NCI-H345 treated with DMSO at 0.1 percent for 48 hours (cell line): ENCODE data around the gene YBX1.
"Not testable (repeated sequence)": the region's sequence is repeated elsewhere in the genome, so short reads cannot be mapped to it uniquely, and the experiment has no call there.

Source experiments
- DNase-seq: peaks from one replicate; lab custom pipeline; 2025; ENCODE audit not compliant: unreplicated experiment; lab: John Stamatoyannopoulos, UW

The YBX1 gene

DNA sequence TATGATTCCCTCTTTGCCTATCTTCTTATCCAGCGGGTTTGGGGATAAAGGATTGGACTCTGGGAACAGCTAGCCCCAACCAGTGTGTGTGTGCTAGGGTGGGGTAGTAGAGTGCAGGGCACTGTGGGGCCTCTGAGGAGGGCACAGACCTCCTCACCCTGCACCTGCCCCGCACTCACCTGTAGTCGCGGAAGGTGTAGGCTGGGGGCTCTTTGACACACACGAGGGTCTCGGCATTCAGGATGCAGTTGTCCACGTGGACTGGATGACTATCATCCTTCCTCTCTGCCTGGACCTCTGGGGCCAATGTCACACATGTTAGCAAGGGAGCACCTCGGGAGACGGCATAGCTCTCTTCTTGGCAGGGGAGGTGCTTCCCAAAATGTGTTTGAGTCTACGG lies 65.8 kb downstream of the YBX1 start:
- no peak for DNase-seq

DNA sequence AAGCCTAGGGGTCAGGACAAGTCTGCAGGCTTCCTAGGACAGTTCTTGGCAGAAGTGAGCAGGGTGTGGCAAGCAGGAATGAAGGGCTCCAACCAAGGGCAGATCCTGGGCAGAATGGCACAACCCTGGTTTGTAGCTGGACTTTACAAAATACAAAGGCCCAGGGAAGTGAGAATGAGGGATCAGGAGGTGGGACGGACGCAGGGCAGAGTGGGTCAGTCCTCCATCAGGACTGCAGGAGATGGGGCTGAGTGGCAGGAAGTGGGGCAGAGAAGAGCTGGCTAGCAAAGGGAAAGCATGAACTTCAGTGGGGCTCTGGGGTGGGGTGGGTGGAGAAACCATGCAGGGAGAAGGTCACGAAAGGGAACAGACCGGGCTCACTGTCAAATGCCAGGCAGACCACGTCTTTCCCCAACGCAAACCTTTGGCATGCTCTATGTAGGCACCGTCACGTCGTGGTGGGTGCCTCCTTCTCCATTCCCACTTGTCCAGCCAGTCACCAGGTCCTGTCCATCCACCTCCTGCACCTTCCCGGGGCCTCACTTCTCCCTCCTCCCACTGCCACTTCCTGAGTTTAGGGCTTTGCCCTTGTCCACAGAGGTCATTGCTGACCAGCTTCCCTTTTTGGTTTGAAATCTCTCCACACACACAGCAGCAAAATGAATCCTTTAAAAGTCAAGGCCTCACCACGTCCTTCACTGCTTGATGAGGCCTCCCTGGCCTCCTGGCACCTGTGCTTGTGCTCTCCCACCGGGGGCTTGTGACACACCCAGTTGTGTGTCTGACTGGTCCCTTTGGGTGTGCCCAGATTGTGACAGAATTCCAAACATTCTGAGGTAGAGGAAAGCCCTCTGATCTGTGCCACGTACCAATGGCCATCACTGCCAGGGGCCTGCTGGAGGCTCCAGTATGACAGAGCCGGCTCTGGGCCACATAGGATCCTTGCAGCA lies 66.5 kb downstream of the YBX1 start:
- no peak for DNase-seq

DNA sequence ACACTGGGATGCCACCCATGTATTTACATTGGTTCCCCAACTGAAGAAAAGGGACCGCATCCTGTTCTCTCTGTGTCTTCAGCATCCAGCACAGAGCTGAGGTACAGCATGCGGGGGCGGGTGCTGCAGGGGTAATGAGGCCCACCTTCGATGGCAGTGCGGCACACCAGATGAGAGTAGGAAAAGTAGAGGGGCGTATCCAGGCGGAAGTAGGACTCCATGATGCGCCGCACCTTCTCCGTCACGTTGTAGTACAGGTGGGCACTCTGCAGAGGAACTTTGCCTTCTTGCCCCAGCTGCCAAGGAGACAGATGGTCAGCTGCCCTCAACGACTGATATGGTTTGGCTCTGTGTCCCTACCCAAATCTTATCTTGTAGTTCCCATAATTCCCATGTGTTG lies 67.8 kb downstream of the YBX1 start:
- no peak for DNase-seq

DNA sequence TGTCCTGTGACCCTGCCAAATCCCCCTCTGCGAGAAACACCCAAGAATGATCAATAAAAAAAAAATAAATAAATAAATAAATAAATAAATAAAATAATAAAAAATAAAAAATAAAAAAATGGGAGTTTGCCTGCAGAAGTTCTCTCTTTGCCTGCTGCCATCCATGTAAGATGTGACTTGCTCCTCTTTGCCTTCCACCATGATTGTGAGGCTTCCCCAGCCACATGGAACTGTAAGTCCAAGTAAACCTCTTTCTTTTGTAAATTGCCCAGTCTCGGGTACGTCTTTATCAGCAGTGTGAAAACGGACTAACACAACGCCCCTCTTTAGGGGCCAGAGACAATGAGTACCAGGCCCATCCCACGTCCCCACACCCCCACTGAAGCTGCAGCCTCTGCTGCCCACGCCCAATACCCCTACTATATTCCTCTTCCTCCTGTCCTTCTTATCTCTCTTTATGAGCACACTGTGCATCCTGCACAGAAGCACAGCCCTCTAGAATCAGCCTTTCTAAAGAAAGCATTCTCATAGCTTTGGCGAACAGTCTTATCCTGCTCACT lies 69.4 kb downstream of the YBX1 start:
- not testable (repeated sequence) for DNase-seq

DNA sequence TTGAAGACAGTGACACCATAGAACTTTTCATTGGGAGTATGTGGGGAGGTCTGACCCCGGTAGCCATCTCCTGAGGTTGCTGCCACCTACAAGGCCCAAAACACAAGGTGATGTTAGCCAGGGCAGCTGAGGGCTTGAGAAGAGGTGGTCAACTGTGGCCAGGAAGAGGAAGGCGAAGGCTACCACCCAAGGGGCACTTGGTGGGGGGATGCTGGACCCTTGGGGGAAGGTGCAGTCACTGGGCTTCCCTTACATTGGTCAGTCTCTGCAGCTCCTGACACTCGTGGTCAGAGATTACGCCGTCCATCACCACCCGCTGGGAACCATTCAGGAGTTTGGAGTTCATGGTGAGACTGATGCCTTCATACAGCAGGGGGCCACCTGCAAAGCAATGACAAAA lies 70.1 kb downstream of the YBX1 start:
- no peak for DNase-seq

DNA sequence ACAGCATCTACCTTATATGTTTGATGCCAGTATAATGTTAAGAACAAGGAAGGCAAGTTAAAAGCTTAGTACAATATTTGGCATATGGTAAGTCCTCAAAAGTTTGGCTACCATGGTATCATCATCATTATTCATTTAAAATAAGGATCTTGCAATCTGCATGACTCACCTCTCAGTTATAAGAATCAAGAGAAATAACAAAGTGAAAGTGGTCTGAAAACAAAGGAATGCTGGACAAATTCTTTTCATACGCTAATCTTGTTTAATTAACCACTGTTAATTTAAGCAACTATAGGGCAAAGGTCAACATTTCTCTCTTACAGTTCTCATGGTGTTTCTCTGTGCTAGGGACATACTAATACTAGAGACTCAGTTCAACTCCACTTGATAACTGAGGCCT lies 70.9 kb downstream of the YBX1 start:
- DNase-seq, result no peak
